Mucosa of gallbladder (tissue), 1 donor: ENCODE data around the gene DNAJB5. TPM values are rescaled to one million over a fixed set of nuclear protein-coding genes. Genes with fewer than 3 reads are reported as not detected.

Source experiments
- DNase-seq: peaks from one replicate; pipeline ENCODE4 v3.0.0-alpha.2; 2020; ENCODE audit warnings: low spot score
- total RNA-seq: library from RNA; stranded (reverse); gene quantifications from one replicate; pipeline ENCODE4 v1.2.1, GENCODE V29; 2021
- donor health status: DM: no; HTN: no; CAD: no.

Gene DNAJB5
- total RNA-seq, 1 donor from 2014 or later = 19.7 TPM

- no peak for DNase-seq
These were observed 5.5 kb upstream of the DNAJB5 start for GRCh38 chr9:34984049-34984448.

GRCh38 chr9:34985311-34985899, 4.1 kb upstream of the DNAJB5 start:
- DNase-seq = peak; percentile 50

GRCh38 chr9:34986540-34987047, 3.0 kb upstream of the DNAJB5 start:
- no peak for DNase-seq

- DNase-seq = no peak
These were observed 2.2 kb upstream of the DNAJB5 start for GRCh38 chr9:34987160-34987901.

- DNase-seq = no peak
These were observed 1.1 kb upstream of the DNAJB5 start for GRCh38 chr9:34988218-34989002.

GRCh38 chr9:34989946-34990635, 546 bp downstream of the DNAJB5 start:
- DNase-seq = peak; percentile 38

- DNase-seq = no peak
These were observed 1.5 kb downstream of the DNAJB5 start for GRCh38 chr9:34990908-34991606.

GRCh38 chr9:34991607-34992375, 2.2 kb downstream of the DNAJB5 start:
- DNase-seq = no peak

- no peak for DNase-seq
These were observed 2.9 kb downstream of the DNAJB5 start for GRCh38 chr9:34992376-34992951.

- peak; percentile 42 for DNase-seq
These were observed 4.1 kb downstream of the DNAJB5 start for GRCh38 chr9:34993502-34994259.

- peak; percentile 40 for DNase-seq
These were observed 4.8 kb downstream of the DNAJB5 start for GRCh38 chr9:34994260-34994899.

GRCh38 chr9:34994900-34995669, 5.5 kb downstream of the DNAJB5 start:
- no peak for DNase-seq

- DNase-seq = no peak
These were observed 6.1 kb downstream of the DNAJB5 start for GRCh38 chr9:34995670-34996060.

GRCh38 chr9:34996181-34996904, 6.8 kb downstream of the DNAJB5 start:
- no peak for DNase-seq

GRCh38 chr9:34996905-34997279, 7.3 kb downstream of the DNAJB5 start:
- peak; percentile 66 for DNase-seq

- no peak for DNase-seq
These were observed 7.8 kb downstream of the DNAJB5 start for GRCh38 chr9:34997379-34997781.

GRCh38 chr9:34998266-34998665, 8.7 kb downstream of the DNAJB5 start:
- no peak for DNase-seq
